ENCODE results near the gene RBM33. TPM values are rescaled to one million over a fixed set of nuclear protein-coding genes. Genes with fewer than 3 reads are reported as not detected.

The RBM33 gene
- total RNA-seq, 4 donors from 2014 or later, result 62.8 to 129 (median 92.8) TPM

DNA sequence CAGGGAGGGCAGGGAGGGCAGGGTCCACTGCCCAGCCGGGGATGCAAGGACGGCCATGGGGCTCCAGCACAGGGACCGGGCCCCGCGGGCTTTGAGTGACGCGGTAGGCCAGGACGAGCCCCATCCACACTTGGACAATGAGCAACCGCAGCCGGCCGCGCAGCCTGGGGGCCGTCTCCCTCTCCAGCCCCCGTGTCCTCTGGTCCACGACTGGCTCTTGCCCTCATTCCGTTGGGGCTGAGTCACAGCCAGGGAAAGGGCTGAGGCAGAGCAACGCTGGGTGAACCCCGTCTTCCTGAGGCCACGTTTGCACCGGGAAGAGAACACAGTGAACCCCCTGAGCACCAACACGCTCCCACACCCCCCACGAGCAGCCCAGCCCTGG lies 144.1 kb downstream of the RBM33 start:
- 88% methylated on average over 16 of the region's 22 CpGs; no CpG with 5 or more reads in 1 of the 2 donors for WGBS, 2 donors (ENCODE audit: low coverage in 1 of 2)
- Histone ChIP-seq H3K4me1 (peaks cover 0 to 13% (median 12%) of the 10 kb centered on the region in 4 donors), H3K4me3 (no peak overlapping the region), H3K27me3 (peaks cover 14% of the 10 kb centered on the region), H3K27ac (no peak overlapping the region), H3K36me3 (no peaks in the 10 kb centered on the region), H3K9me3 (no peaks in the 10 kb centered on the region)
- intact Hi-C loops (cut with DNase I; ENCODE audit: low total_unique reads), result no loop called here
- in situ Hi-C loops (cut with MboI; ENCODE audit: low pct_ligation_motif_present in 1 of 4, low pct_unique_long_range_greater_than_20kb in 1 of 4, low sequenced_read_pairs in 3 of 4), result loop anchor here in 1 of 4 donors (25.0 kb wide), 1 partner anchor 1024 kb away; no protein-coding TSS in a partner anchor
- no peak for TF ChIP-seq EP300 (IDR thresholded peaks at IDR 0.05; ENCODE audit: low read depth)
- TF ChIP-seq, protein P1, sequence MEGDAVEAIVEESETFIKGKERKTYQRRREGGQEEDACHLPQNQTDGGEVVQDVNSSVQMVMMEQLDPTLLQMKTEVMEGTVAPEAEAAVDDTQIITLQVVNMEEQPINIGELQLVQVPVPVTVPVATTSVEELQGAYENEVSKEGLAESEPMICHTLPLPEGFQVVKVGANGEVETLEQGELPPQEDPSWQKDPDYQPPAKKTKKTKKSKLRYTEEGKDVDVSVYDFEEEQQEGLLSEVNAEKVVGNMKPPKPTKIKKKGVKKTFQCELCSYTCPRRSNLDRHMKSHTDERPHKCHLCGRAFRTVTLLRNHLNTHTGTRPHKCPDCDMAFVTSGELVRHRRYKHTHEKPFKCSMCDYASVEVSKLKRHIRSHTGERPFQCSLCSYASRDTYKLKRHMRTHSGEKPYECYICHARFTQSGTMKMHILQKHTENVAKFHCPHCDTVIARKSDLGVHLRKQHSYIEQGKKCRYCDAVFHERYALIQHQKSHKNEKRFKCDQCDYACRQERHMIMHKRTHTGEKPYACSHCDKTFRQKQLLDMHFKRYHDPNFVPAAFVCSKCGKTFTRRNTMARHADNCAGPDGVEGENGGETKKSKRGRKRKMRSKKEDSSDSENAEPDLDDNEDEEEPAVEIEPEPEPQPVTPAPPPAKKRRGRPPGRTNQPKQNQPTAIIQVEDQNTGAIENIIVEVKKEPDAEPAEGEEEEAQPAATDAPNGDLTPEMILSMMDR (IDR thresholded peaks at IDR 0.05), result no peak
- no peak for TF ChIP-seq POLR2A (IDR thresholded peaks at IDR 0.05)
- no peak for TF ChIP-seq POLR2AphosphoS5 (IDR thresholded peaks at IDR 0.05)
- no peak for DNase-seq

GRCh38 chr7:155789001-155789725 lies 144.7 kb downstream of the RBM33 start:
- Histone ChIP-seq H3K4me1 (peaks cover 0 to 13% (median 12%) of the 10 kb centered on the region in 4 donors), H3K4me3 (no peak overlapping the region), H3K9me3 (no peaks in the 10 kb centered on the region), H3K36me3 (no peaks in the 10 kb centered on the region), H3K27me3 (peaks cover 14% of the 10 kb centered on the region), H3K27ac (no peak overlapping the region)
- in situ Hi-C loops (cut with MboI; ENCODE audit: low pct_ligation_motif_present in 1 of 4, low pct_unique_long_range_greater_than_20kb in 1 of 4, low sequenced_read_pairs in 3 of 4), result loop anchor here in 1 of 4 donors (25.0 kb wide), 1 partner anchor 1023 kb away; no protein-coding TSS in a partner anchor
- TF ChIP-seq POLR2A (IDR thresholded peaks at IDR 0.05), result no peak
- TF ChIP-seq, protein P1 (IDR thresholded peaks at IDR 0.05), result no peak
- 91% methylated on average over 29 of the region's 29 CpGs; no CpG with 5 or more reads in 1 of the 2 donors for WGBS, 2 donors (ENCODE audit: low coverage in 1 of 2)
- no peak for DNase-seq
- intact Hi-C loops (cut with DNase I; ENCODE audit: low total_unique reads), result no loop called here

GRCh38 chr7:155790666-155791065 lies 146.2 kb downstream of the RBM33 start:
- H3K9me3 ChIP-seq, result no peaks in the 10 kb centered on the region
- in situ Hi-C loops (cut with MboI; ENCODE audit: low pct_ligation_motif_present in 1 of 4, low pct_unique_long_range_greater_than_20kb in 1 of 4, low sequenced_read_pairs in 3 of 4), result loop anchor here in 1 of 4 donors (25.0 kb wide), 1 partner anchor 1022 kb away; no protein-coding TSS in a partner anchor
- no peak for DNase-seq
- no peak overlapping the region for H3K4me3 ChIP-seq
- no peaks in the 10 kb centered on the region for H3K36me3 ChIP-seq
- peaks cover 0 to 13% (median 12%) of the 10 kb centered on the region in 4 donors for H3K4me1 ChIP-seq
- intact Hi-C loops (cut with DNase I; ENCODE audit: low total_unique reads), result no loop called here
- no peak for TF ChIP-seq EP300 (IDR thresholded peaks at IDR 0.05; ENCODE audit: low read depth)
- TF ChIP-seq POLR2A (IDR thresholded peaks at IDR 0.05), result no peak
- TF ChIP-seq, protein P1 (IDR thresholded peaks at IDR 0.05), result no peak
- no peak for TF ChIP-seq POLR2AphosphoS5 (IDR thresholded peaks at IDR 0.05)
- H3K27ac ChIP-seq, result no peak overlapping the region
- H3K27me3 ChIP-seq, result peaks cover 18% of the 10 kb centered on the region
- WGBS, 2 donors (ENCODE audit: low coverage in 1 of 2), result 50 to 61% methylated on average over 8 of the region's 8 CpGs

DNA sequence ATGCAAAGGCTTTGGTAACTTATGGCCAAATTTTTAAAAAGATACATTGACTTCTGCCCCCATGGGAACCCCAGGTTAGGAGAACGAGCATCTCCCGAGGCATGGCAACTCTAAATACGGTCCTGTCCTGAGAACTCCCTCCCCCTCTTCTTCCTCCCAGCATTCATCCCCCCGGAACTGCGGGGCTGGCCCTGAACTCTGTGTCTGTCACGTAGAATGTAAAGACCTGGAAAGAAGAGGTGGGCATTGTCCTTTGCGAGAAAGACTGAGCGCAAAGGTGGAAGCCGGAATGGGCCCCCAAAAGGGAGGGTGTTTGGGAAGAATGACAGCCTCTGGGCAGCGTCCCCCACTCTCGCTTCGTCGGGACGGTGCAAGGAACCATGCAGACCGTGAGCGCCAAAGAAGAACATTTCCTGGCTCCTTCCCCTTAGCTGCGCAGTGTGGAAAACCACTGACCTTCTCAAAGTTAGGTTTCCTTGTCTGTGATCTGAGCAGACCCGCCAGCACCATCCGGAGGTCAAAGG lies 146.8 kb downstream of the RBM33 start:
- intact Hi-C loops (cut with DNase I; ENCODE audit: low total_unique reads) (no loop called here), in situ Hi-C loops (cut with MboI; ENCODE audit: low pct_ligation_motif_present in 1 of 4, low pct_unique_long_range_greater_than_20kb in 1 of 4, low sequenced_read_pairs in 3 of 4) (loop anchor here in 1 of 4 donors (25.0 kb wide), 1 partner anchor 1021 kb away; no protein-coding TSS in a partner anchor)
- Histone ChIP-seq H3K36me3 (no peaks in the 10 kb centered on the region), H3K9me3 (no peaks in the 10 kb centered on the region), H3K27ac (no peak overlapping the region), H3K4me1 (peaks cover 0 to 13% (median 12%) of the 10 kb centered on the region in 4 donors), H3K27me3 (peaks cover 24% of the 10 kb centered on the region), H3K4me3 (no peak overlapping the region)
- WGBS, 2 donors (ENCODE audit: low coverage in 1 of 2), result 73 to 85% methylated on average over 11 to 19 of the region's 19 CpGs
- no peak for DNase-seq
- TF ChIP-seq EP300 (IDR thresholded peaks at IDR 0.05; ENCODE audit: low read depth), result no peak
- TF ChIP-seq, protein P1 (IDR thresholded peaks at IDR 0.05), result no peak
- TF ChIP-seq POLR2A (IDR thresholded peaks at IDR 0.05), result no peak
- no peak for TF ChIP-seq POLR2AphosphoS5 (IDR thresholded peaks at IDR 0.05)
